Thymus (tissue), 11 donors: ENCODE results near the gene TRAPPC12. TPM values are rescaled to one million over a fixed set of nuclear protein-coding genes. Genes with fewer than 3 reads are reported as not detected.

Experiments used
- DNase-seq, 9 donors: peaks; one replicate each; pipeline ENCODE4 v3.0.0-alpha.2; 2013; ENCODE audit warnings: low spot score in 9 of 9, low read depth in 6 of 9, missing footprints in 1 of 9
- H3K27ac ChIP-seq, 2 donors: one replicate each; pipeline ENCODE4 v1.5.1; 2013; ENCODE audit warnings: control low read depth in 1 of 2, low read depth in 1 of 2, low read length in 1 of 2, mild to moderate bottlenecking in 1 of 2, moderate library complexity in 1 of 2
- H3K27me3 ChIP-seq, 2 donors: one replicate each; pipeline ENCODE4 v1.5.1; 2013; ENCODE audit warnings: low read length in 1 of 2; ENCODE audit not compliant: control insufficient read depth in 2 of 2, insufficient read depth in 1 of 2
- H3K36me3 ChIP-seq, 2 donors: one replicate each; pipeline ENCODE4 v1.5.1; 2013; ENCODE audit warnings: low read length in 1 of 2, mild to moderate bottlenecking in 1 of 2, moderate library complexity in 1 of 2; ENCODE audit not compliant: control insufficient read depth in 2 of 2, insufficient read depth in 2 of 2
- H3K4me1 ChIP-seq, 2 donors: one replicate each; pipeline ENCODE4 v1.5.1; 2013; ENCODE audit warnings: low read length in 2 of 2; ENCODE audit not compliant: control insufficient read depth in 2 of 2, insufficient read depth in 2 of 2
- H3K4me3 ChIP-seq, 2 donors: one replicate each; pipeline ENCODE4 v1.5.1; 2013; ENCODE audit warnings: low read length in 2 of 2, control low read depth in 1 of 2, mild to moderate bottlenecking in 1 of 2
- H3K9me3 ChIP-seq, 2 donors: one replicate each; pipeline ENCODE4 v1.5.1; 2013; ENCODE audit warnings: low read length in 1 of 2, mild to moderate bottlenecking in 1 of 2; ENCODE audit not compliant: control insufficient read depth in 2 of 2, insufficient read depth in 1 of 2
- WGBS: extraction: QIAGEN DNeasy Blood & Tissue Kit; methylation state at CpG from one replicate; pipeline ENCODE4 v1.1.7; 2013; 5-methylcytosine and 5-hydroxymethylcytosine counted together
- polyA plus RNA-seq: library from polyadenylated mRNA; stranded (reverse); fragments of 200-250 nt; gene quantifications from one replicate; pipeline ENCODE4 v1.2.3, GENCODE V29; 2013
- total RNA-seq: library from RNA; stranded (reverse); fragments of 120-200 nt; gene quantifications from one replicate; pipeline ENCODE4 v1.2.4, GENCODE V29; 2013
- donor health status: healthy.

Gene TRAPPC12
- total and polyA plus RNA-seq, 2 donors, result 41.8 to 136 TPM

GRCh38 chr2:3408781-3409180, 29.3 kb downstream of the TRAPPC12 start:
- Histone ChIP-seq H3K4me1 (no peaks in the 10 kb centered on the region), H3K36me3 (peaks cover 6 to 25% of the 10 kb centered on the region in 2 donors), H3K4me3 (no peak overlapping the region), H3K27ac (no peak overlapping the region), H3K27me3 (no peaks in the 10 kb centered on the region), H3K9me3 (no peaks in the 10 kb centered on the region)
- WGBS, result over 99% methylated on average over 13 of the region's 13 CpGs
- no peak for DNase-seq

- H3K27me3 ChIP-seq, result no peaks in the 10 kb centered on the region
- WGBS, result 96% methylated on average over 12 of the region's 12 CpGs
- H3K36me3 ChIP-seq, result peaks cover 13 to 26% of the 10 kb centered on the region in 2 donors
- no peaks in the 10 kb centered on the region for H3K9me3 ChIP-seq
- DNase-seq, result no peak
- no peak overlapping the region for H3K27ac ChIP-seq
- no peak overlapping the region for H3K4me3 ChIP-seq
- no peaks in the 10 kb centered on the region for H3K4me1 ChIP-seq
Observed at GRCh38 chr2:3409627-3410170, 30.2 kb downstream of the TRAPPC12 start.

- H3K27me3 ChIP-seq, result no peaks in the 10 kb centered on the region
- DNase-seq, result no peak
- H3K4me1 ChIP-seq, result no peaks in the 10 kb centered on the region
- peaks cover 19 to 25% of the 10 kb centered on the region in 2 donors for H3K36me3 ChIP-seq
- H3K9me3 ChIP-seq, result no peaks in the 10 kb centered on the region
- H3K4me3 ChIP-seq, result no peak overlapping the region
- 96% methylated on average over 3 of the region's 3 CpGs for WGBS
- no peak overlapping the region for H3K27ac ChIP-seq
Observed at GRCh38 chr2:3411103-3411502, 31.6 kb downstream of the TRAPPC12 start.

- H3K4me1 ChIP-seq, result no peaks in the 10 kb centered on the region
- 99% methylated on average over 4 of the region's 4 CpGs for WGBS
Observed at GRCh38 chr2:3413697-3414096, 34.2 kb downstream of the TRAPPC12 start.

GRCh38 chr2:3414133-3414860, 34.8 kb downstream of the TRAPPC12 start:
- WGBS, result 97% methylated on average over 25 of the region's 25 CpGs
- Histone ChIP-seq H3K9me3 (peaks cover 0 to 1% of the 10 kb centered on the region in 2 donors), H3K27ac (no peak overlapping the region), H3K4me3 (no peak overlapping the region), H3K4me1 (no peaks in the 10 kb centered on the region), H3K27me3 (no peaks in the 10 kb centered on the region), H3K36me3 (peaks cover 25 to 33% of the 10 kb centered on the region in 2 donors)
- DNase-seq, result no peak

More at GRCh38 chr2:3413697-3414096, 34.2 kb downstream of the TRAPPC12 start:
- Histone ChIP-seq H3K27me3 (no peaks in the 10 kb centered on the region), H3K36me3 (peaks cover 27 to 28% of the 10 kb centered on the region in 2 donors), H3K27ac (no peak overlapping the region), H3K9me3 (peaks cover 0 to 1% of the 10 kb centered on the region in 2 donors), H3K4me3 (no peak overlapping the region)
- no peak for DNase-seq

- H3K36me3 ChIP-seq, result peaks cover 48 to 53% of the 10 kb centered on the region in 2 donors
- no peak for DNase-seq
- H3K4me1 ChIP-seq, result peaks cover 0 to 2% of the 10 kb centered on the region in 2 donors
- no peak overlapping the region for H3K27ac ChIP-seq
- no peak overlapping the region for H3K4me3 ChIP-seq
- 96% methylated on average over 11 of the region's 11 CpGs for WGBS
- peaks cover 0 to 1% of the 10 kb centered on the region in 2 donors for H3K9me3 ChIP-seq
- H3K27me3 ChIP-seq, result no peaks in the 10 kb centered on the region
Observed at GRCh38 chr2:3418766-3419404, 39.4 kb downstream of the TRAPPC12 start.

- Histone ChIP-seq H3K27ac (no peak overlapping the region), H3K4me1 (peaks cover 0 to 2% of the 10 kb centered on the region in 2 donors), H3K4me3 (no peak overlapping the region), H3K36me3 (peaks cover 45 to 55% of the 10 kb centered on the region in 2 donors), H3K9me3 (peaks cover 0 to 1% of the 10 kb centered on the region in 2 donors), H3K27me3 (no peaks in the 10 kb centered on the region)
- WGBS, result 98% methylated on average over 12 of the region's 13 CpGs
- DNase-seq, result no peak
Observed at GRCh38 chr2:3420076-3420768, 40.7 kb downstream of the TRAPPC12 start.

GRCh38 chr2:3420769-3421397, 41.4 kb downstream of the TRAPPC12 start:
- 97% methylated on average over 14 of the region's 14 CpGs for WGBS
- Histone ChIP-seq H3K36me3 (peaks cover 48 to 60% of the 10 kb centered on the region in 2 donors), H3K27me3 (no peaks in the 10 kb centered on the region), H3K27ac (no peak overlapping the region), H3K4me1 (peaks cover 0 to 2% of the 10 kb centered on the region in 2 donors), H3K4me3 (no peak overlapping the region), H3K9me3 (peaks cover 0 to 1% of the 10 kb centered on the region in 2 donors)
- DNase-seq, result no peak
